ENCODE results near the gene FNDC3B. TPM values are rescaled to one million over a fixed set of nuclear protein-coding genes. Genes with fewer than 3 reads are reported as not detected.
A peak's percentile ranks its signal among the peaks of the same experiment; 100 is the strongest.

FNDC3B gene
- polyA plus RNA-seq, 2 of the 4 experiments (the other 2 are of a cell fraction), result 29.5 to 33.6 TPM

- CTCF ChIA-PET, result interaction anchor here (0.9 kb wide), 1 partner anchor 21 kb away, joined by 4 read pairs; no protein-coding TSS in a partner anchor
These were observed 92.8 kb downstream of the FNDC3B start for GRCh38 chr3:172132159-172132586.

GRCh38 chr3:172132721-172133311 is 93.4 kb downstream of the FNDC3B start:
- peaks cover 95% of the 10 kb centered on the region for H3K4me1 ChIP-seq
- CTCF ChIA-PET, result no interaction called here
- H3K27ac ChIP-seq, result peak overlapping the region; percentile 89 to 98
- H3K4me2 ChIP-seq, result peak overlapping the region; percentile 22; the same call in 2 of the 3 replicates
- DNase-seq (ENCODE audit: low read depth in 1 of 2, low spot score in 1 of 2) (no peak), FAIRE-seq (no peak), ATAC-seq (no peak)
- H3K9me3 ChIP-seq, result no peaks in the 10 kb centered on the region
- POLR2A ChIA-PET, result no interaction called here
- 85% methylated on average over 3 of the region's 3 CpGs for WGBS (ENCODE audit: missing lambda C conversion rate)
- TF ChIP-seq MYC (IDR thresholded peaks at IDR 0.05; ENCODE audit: borderline replicate concordance, low read length), result no peak
- no peak for TF ChIP-seq E2F6 (IDR thresholded peaks at IDR 0.05; ENCODE audit: borderline replicate concordance, low read depth)
- TF ChIP-seq ELK1 (IDR thresholded peaks at IDR 0.05; ENCODE audit: low read depth, low read length), result no peak
- no peak for TF ChIP-seq MAX (IDR thresholded peaks at IDR 0.05)
- TF ChIP-seq RCOR1 (IDR thresholded peaks at IDR 0.05; ENCODE audit: low read depth, low read length), result no peak
- TF ChIP-seq HES2 (IDR thresholded peaks at IDR 0.05), result no peak
- TF ChIP-seq HDAC2 (IDR thresholded peaks at IDR 0.05), result no peak
- TF ChIP-seq REST (IDR thresholded peaks at IDR 0.05), result no peak
- no peak for TF ChIP-seq EP300 (IDR thresholded peaks at IDR 0.05)
- TF ChIP-seq ESRRA (IDR thresholded peaks at IDR 0.05; ENCODE audit: borderline replicate concordance, low read length), result no peak
- TF ChIP-seq JUNB (IDR thresholded peaks at IDR 0.05), result no peak
- no peak for TF ChIP-seq NPAS2 (CRISPR knock-in tag; IDR thresholded peaks at IDR 0.05; ENCODE audit: borderline replicate concordance)
- H3K4me3 ChIP-seq, result no peak overlapping the region

More at GRCh38 chr3:172132159-172132586, 92.8 kb downstream of the FNDC3B start:
- Histone ChIP-seq H3K4me1 (peaks cover 95% of the 10 kb centered on the region), H3K9me3 (no peaks in the 10 kb centered on the region), H3K27ac (peak overlapping the region; percentile 80 to 98), H3K4me2 (peak overlapping the region; percentile 22; the same call in 2 of the 3 replicates), H3K4me3 (no peak overlapping the region)
- FAIRE-seq (no peak), DNase-seq (ENCODE audit: low read depth in 1 of 2, low spot score in 1 of 2) (no peak), ATAC-seq (no peak)
- POLR2A ChIA-PET, result interaction anchor here (3.2 kb wide), 1 partner anchor 8 kb away, joined by 24 read pairs; no protein-coding TSS in a partner anchor
- no peak for TF ChIP-seq CBX8 (IDR thresholded peaks at IDR 0.05)
- no peak for TF ChIP-seq FOXS1 (CRISPR knock-in tag; IDR thresholded peaks at IDR 0.05)
- no peak for TF ChIP-seq FOSL2 (IDR thresholded peaks at IDR 0.05)
- no peak for TF ChIP-seq FOSL2 (CRISPR knock-in tag; IDR thresholded peaks at IDR 0.05)
- TF ChIP-seq MAX (IDR thresholded peaks at IDR 0.05), result no peak
- no peak for TF ChIP-seq ZSCAN20 (CRISPR knock-in tag; IDR thresholded peaks at IDR 0.05)
- no peak for TF ChIP-seq CTCF (IDR thresholded peaks at IDR 0.05)
- no peak for TF ChIP-seq HOXA7 (CRISPR knock-in tag; IDR thresholded peaks at IDR 0.05)
- TF ChIP-seq KDM5A (IDR thresholded peaks at IDR 0.05), result no peak
- TF ChIP-seq HEYL (CRISPR knock-in tag; IDR thresholded peaks at IDR 0.05), result no peak
- TF ChIP-seq CEBPB (IDR thresholded peaks at IDR 0.05), result no peak
- no peak for TF ChIP-seq NR3C1 (IDR thresholded peaks at IDR 0.05)
- no peak for TF ChIP-seq HMGXB4 (CRISPR knock-in tag; IDR thresholded peaks at IDR 0.05; ENCODE audit: borderline replicate concordance)
- TF ChIP-seq HOXB5 (CRISPR knock-in tag; IDR thresholded peaks at IDR 0.05), result no peak
- TF ChIP-seq RFX5 (IDR thresholded peaks at IDR 0.05), result no peak
- no peak for TF ChIP-seq ESRRA (IDR thresholded peaks at IDR 0.05; ENCODE audit: borderline replicate concordance, low read length)
- TF ChIP-seq ZNF302 (CRISPR knock-in tag; IDR thresholded peaks at IDR 0.05), result no peak
- 89% methylated on average over 4 of the region's 4 CpGs for WGBS (ENCODE audit: missing lambda C conversion rate)

Measured in A549 (cell line).